Smooth muscle cell of the umbilical artery (primary cell): ENCODE results near the gene OR6C4. TPM values are rescaled to one million over a fixed set of nuclear protein-coding genes. Genes with fewer than 3 reads are reported as not detected.

ENCODE experiments used
- total RNA-seq: library from RNA; depleted of rRNA; stranded (reverse); fragments of >200 nt; gene quantifications from 2 replicates; pipeline ENCODE4 v1.2.3, GENCODE V29; 2014

The OR6C4 gene
- total RNA-seq: not detected in 2 replicates

GRCh38 chr12:55549302-55549701, at the start of gene OR6C4:
TSS of gene OR6C4 (plus strand) at chr12:55549602. CDS start at chr12:55551227, 1,625 bp downstream.

GRCh38 chr12:55572168-55572567, 22.8 kb downstream of the OR6C4 start, which contains the start of gene OR2AP1:
TSS of gene OR2AP1 (plus strand) at chr12:55572468. CDS start at chr12:55574415, 1,947 bp downstream.

Other genes with a start within 250 kb of the OR6C4 start
- gene OR6C1, start 235.3 kb upstream of the OR6C4 start, total RNA-seq: not detected in 2 replicates
- gene OR6C3, start 218.9 kb upstream of the OR6C4 start, total RNA-seq: not detected in 2 replicates
- gene OR6C75, start 186.6 kb upstream of the OR6C4 start, total RNA-seq: not detected in 2 replicates
- not detected in 2 replicates for gene OR6C65, start 149.1 kb upstream of the OR6C4 start, total RNA-seq
- gene OR6C76, start 123.3 kb upstream of the OR6C4 start, total RNA-seq: not detected in 2 replicates
- gene OR6C2, start 105.5 kb upstream of the OR6C4 start, total RNA-seq: not detected in 2 replicates
- gene OR6C70, start 79.5 kb upstream of the OR6C4 start, total RNA-seq: not detected in 2 replicates
- not detected in 2 replicates for gene OR6C68, start 57.2 kb upstream of the OR6C4 start, total RNA-seq
- gene OR2AP1, start 22.9 kb downstream of the OR6C4 start, total RNA-seq: not detected in 2 replicates
- gene OR10P1, start 87.3 kb downstream of the OR6C4 start, total RNA-seq: not detected in 2 replicates
- gene ITGA7, start 158.3 kb downstream of the OR6C4 start, total RNA-seq: 1.8 and 23.6 TPM in 2 replicates
- 51.2 and 82.0 TPM in 2 replicates for gene BLOC1S1, start 166.4 kb downstream of the OR6C4 start, total RNA-seq
- 3.3 and 12.2 TPM in 2 replicates for gene RDH5, start 170.8 kb downstream of the OR6C4 start, total RNA-seq
- 1,176 and 2,201 TPM in 2 replicates for gene CD63, start 179.4 kb downstream of the OR6C4 start, total RNA-seq
- gene GDF11, start 193.5 kb downstream of the OR6C4 start, total RNA-seq: 4.8 and 14.8 TPM in 2 replicates